AG09309 (cell line): ENCODE results near the gene GOLGA6L10.
"Not testable (repeated sequence)": the region's sequence is repeated elsewhere in the genome, so short reads cannot be mapped to it uniquely, and the experiment has no call there.

Source experiments
- DNase-seq: peaks from one replicate; pipeline ENCODE4 v3.0.0-alpha.2; 2010; ENCODE audit warnings: low read depth
- H3K4me3 ChIP-seq: 2 replicates; pipeline ENCODE4 v1.5.1; 2011; ENCODE audit warnings: mild to moderate bottlenecking, low read depth, low read length, moderate library complexity; ENCODE audit not compliant: control insufficient read depth
- TF ChIP-seq, protein P1 (sequence below): IDR thresholded peaks from 2 replicates; pipeline ENCODE4 v1.5.1; 2011; ENCODE audit warnings: mild to moderate bottlenecking, low read depth, low read length, inconsistent platforms; ENCODE audit not compliant: insufficient read depth, control insufficient read depth; ENCODE audit errors: missing control alignments

GOLGA6L10 gene

DNA sequence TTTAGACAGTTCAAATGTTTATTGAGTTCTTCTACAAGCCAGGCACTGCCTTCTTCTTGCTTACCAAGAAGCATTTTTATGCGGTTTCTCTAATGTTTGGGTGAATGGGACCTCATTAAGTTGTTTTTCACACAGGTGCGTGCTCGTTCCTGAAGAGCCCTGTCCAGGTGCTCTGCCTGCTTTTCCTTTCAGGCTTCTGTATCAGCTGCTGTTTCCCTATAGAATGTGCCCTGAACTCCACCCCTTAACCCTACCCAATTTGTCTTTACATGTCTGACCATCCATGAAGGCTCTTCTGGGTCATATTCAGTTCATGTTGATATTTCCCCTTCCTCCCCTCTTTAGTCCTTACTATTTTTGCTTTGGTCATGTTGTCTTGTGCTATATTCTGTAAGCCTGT is 22.4 kb upstream of the GOLGA6L10 start:
- TF ChIP-seq, protein P1, sequence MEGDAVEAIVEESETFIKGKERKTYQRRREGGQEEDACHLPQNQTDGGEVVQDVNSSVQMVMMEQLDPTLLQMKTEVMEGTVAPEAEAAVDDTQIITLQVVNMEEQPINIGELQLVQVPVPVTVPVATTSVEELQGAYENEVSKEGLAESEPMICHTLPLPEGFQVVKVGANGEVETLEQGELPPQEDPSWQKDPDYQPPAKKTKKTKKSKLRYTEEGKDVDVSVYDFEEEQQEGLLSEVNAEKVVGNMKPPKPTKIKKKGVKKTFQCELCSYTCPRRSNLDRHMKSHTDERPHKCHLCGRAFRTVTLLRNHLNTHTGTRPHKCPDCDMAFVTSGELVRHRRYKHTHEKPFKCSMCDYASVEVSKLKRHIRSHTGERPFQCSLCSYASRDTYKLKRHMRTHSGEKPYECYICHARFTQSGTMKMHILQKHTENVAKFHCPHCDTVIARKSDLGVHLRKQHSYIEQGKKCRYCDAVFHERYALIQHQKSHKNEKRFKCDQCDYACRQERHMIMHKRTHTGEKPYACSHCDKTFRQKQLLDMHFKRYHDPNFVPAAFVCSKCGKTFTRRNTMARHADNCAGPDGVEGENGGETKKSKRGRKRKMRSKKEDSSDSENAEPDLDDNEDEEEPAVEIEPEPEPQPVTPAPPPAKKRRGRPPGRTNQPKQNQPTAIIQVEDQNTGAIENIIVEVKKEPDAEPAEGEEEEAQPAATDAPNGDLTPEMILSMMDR, result no peak

DNA sequence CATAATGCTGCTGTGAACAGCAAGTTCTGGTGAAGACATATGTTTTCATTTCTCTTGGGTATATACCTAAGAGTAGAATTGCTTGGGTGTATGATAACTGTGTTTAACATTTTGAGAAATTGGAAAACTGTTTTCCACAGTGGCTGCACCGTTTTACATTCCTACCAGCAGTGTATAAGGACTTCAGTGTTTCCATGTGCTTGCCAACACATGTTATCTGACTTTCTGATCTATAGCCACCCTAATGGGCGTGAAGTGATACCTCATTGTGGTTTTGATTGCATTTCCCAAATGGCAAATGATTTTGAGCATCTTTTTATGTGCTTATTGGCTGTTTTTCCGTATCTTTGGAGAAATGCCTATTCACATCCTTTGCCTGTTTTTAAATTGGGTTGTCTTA is 18.5 kb upstream of the GOLGA6L10 start:
- H3K4me3 ChIP-seq, DNase-seq: not testable (repeated sequence)

More for the DNA sequence above, 22.4 kb upstream of the GOLGA6L10 start:
- DNase-seq, result no peak
- H3K4me3 ChIP-seq, result no peak overlapping the region

DNA sequence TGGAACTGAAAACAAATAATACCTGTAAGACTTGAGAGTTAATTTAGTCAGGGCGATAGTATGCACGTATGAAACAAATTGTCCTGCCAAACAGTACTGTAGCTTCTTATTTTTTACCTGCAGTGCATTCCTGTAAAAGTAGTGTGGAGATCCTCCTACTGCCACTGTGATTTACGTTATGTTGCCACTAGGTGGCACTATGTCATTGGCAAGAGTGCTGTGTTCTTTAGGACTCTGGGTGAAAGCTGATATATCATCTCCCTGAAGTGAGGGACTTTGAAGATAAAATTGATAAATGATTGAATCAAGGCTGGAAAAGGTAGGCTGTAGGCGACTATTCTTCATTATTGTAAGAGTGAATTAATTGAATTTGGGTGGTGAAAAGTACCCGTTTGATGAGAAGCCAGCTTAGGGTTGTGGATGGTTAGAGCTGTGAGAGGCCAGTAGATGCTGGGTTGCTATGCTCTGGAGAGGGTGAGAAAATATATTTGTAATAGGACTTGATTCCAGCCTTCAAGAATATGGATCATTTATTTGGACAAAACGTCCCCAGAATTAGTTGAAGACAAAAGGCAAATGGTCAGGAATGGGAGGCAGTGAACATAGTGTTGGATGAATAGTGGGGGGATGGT is 16.5 kb upstream of the GOLGA6L10 start:
- DNase-seq, H3K4me3 ChIP-seq: not testable (repeated sequence)
- TF ChIP-seq, protein P1, result peak; percentile 17

DNA sequence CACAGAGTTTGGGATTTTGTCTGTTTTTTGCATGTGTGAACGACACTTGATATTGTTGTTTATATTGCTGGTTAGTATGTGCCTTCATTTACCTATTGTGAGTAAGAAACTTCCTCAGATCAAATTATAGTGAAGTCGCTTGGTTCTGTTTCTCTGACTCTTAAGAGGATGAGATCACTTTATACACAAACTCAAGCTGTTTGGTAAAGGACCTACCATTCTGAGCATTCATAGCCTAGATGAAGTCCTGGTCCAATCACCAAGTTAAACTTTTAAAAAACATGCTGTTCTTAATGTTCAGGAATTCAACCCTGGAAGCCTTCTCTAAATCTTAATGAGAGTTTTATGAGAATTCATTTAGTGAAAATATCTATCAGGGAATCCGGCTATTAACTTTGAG is 15.3 kb upstream of the GOLGA6L10 start:
- DNase-seq, H3K4me3 ChIP-seq: not testable (repeated sequence)

DNA sequence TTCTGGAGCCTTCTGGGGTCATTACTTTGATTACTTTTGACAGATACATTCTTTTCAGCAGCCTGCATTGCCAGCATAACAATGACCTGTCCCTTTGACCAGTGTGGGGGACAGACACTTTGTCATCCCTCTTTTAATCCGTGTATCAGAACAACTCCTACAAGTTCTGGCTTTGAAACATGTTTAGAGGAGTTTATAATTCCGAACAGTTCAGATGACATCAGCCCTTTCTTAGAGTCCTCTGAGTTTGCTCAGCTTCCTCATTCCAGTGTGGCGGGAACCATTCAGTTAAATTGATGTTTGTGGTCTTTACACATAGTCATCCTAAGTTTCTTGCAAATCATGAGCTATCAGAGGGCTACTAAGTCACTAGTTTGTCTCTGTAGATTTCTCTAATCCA is 13.5 kb upstream of the GOLGA6L10 start:
- DNase-seq, H3K4me3 ChIP-seq: not testable (repeated sequence)

DNA sequence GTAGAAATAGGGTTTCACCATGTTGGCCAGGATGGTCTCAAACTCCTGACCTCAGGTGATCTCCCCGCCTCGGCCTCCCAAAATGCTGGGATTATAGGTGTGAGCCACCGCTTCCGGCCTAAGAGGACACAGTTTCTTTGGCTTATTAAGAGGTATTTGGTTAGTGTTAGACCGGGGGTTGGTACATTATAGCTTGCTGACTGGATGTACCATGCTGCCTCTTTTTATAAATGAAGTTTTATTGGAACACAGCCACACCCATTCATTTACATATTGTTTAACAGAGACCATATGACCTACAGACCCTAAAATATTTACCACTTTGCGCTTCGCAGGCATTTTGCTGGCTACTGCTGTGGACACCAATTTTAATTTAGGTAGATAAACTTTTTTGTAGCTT is 11.3 kb upstream of the GOLGA6L10 start:
- not testable (repeated sequence) for DNase-seq, H3K4me3 ChIP-seq

DNA sequence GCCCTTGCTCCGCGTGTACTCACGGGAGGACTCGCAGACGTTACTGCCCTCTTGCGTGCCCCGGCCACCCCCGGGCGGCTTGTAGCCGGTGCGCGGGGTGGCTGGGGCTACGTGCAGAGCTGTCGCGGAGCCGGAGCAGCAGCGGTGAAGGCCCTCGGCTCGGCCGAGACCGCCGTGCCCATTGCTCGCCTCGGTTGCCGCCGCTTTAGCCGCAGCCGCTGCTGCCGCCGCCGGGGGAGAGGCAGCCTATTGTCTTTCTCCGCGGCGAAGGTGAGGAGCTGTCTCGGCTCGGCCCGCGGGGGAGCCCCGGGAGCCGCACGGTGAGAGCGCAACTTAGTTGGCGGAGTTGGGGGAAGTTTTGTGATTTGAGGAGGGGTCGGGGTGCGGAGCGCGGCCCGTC is 5.8 kb upstream of the GOLGA6L10 start:
- H3K4me3 ChIP-seq, DNase-seq: not testable (repeated sequence)

DNA sequence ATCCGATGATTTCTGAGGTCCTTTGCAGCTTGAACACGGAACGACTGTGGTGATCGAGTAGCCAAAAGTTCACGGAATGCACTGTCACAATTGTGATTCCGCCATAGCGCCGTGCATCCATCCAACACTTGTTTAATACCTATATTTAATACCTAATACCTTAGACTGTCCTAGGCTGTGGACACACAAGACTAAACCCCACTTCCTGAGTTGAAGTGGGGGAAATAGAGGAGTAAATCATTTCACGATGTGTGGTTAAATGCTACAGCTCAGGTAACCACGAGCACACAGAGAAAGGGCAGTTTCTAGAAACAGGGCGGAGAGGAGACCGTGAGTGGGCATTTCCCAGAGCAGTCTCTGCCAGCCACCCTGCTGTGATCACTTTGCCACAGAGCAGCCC is 5.3 kb upstream of the GOLGA6L10 start:
- peak overlapping the region; percentile 29 for H3K4me3 ChIP-seq
- DNase-seq, result not testable (repeated sequence)

DNA sequence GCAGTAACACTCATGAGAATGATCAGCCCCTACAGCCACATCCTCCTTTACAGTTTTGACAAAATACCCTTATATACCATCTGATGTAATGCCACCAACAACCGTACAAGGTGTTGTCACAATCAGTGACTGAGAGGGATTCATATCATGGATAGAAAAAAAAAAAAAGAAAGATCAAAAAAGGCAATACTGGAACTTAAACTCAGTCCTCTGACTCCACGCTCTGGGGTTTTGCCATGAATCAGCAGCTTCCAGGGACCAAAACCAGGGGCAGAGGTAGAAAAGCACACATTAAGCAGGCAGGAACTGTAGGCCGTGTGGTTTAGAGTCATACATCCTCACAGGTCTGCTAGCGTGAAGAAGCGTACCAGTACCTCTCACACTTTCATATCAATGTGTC is 1.6 kb downstream of the GOLGA6L10 start:
- not testable (repeated sequence) for DNase-seq, H3K4me3 ChIP-seq

DNA sequence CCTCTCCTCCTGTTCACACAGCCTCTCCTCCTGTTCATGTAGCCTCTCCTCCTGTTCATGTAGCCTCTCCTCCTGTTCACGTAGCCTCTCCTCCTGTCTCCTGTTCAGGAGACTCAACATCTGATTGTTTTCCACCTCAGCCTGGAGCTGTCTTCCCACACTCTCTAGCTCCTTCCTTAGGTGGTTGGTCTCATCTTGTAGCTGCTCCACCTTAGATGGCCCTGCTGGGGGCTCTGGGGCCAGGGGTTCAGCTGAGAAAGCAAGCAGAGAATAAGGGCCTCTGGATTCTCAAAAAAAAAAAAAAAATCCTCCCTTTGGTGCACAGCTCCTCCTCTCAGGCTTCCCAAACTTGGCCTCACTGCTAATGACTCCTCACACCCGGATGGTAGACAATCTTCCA is 4.1 kb downstream of the GOLGA6L10 start:
- H3K4me3 ChIP-seq, DNase-seq: not testable (repeated sequence)

DNA sequence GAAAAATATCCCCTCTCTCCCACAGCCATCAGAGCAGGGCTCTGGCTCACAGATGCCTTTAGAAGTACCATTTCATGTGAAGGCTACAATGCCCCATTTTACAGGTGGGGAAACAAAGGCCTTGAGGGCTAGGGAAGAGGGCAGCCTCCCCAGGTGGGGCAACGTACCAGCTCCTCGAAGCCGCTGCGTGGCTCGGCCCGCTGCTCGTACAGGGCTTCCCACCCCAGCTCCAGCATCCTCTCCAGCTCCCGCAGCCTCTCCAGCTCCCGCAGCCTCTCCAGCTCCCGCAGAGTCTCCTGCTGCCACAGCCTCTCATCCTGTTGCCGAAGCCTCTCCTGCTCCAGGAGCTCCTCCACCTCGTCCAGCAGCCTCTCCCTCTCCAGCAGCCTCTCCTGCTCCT is 4.9 kb downstream of the GOLGA6L10 start:
- DNase-seq, H3K4me3 ChIP-seq: not testable (repeated sequence)

DNA sequence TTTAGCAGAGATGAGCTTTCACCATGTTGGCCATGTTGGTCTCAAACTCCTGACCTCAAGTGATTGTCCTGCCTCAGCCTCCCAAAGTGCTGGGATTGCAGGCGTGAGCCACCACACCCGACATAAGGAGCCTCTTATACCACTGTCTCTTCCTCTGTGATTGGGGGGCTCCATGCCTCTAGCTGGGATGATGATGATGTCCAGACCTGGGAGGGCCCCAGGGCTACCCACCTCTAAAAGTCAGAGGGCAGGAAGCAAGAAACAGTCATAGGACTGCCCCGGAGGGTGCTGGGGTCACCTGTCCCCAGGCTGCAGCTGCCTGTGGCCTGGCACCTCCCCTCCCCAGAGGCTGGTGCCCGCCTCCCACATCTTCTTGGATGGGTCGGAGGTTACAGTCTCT is 5.4 kb downstream of the GOLGA6L10 start:
- not testable (repeated sequence) for DNase-seq, H3K4me3 ChIP-seq
